PC-9 (cell line): ENCODE measurements around the gene TTC24. TPM values are rescaled to one million over a fixed set of nuclear protein-coding genes. Genes with fewer than 3 reads are reported as not detected.

ENCODE experiments used
- Bru-seq: library from RNA; stranded (reverse); fragments of 400-500 nt; gene quantifications from one replicate; lab custom pipeline; 2021; lab: Mats Ljungman, UMichigan
- BruChase-seq, 2 experiments: library from RNA; stranded (reverse); fragments of 400-500 nt; gene quantifications; one replicate each; lab custom pipeline; 2021; lab: Mats Ljungman, UMichigan
- BruUV-seq: library from RNA; stranded (reverse); fragments of 400-500 nt; replicated peaks from 2 replicates; lab custom pipeline; 2021; lab: Mats Ljungman, UMichigan
- CTCF ChIA-PET: fragments of 300-600 bp; sonication (Branson Sonifier 250); formaldehyde crosslinking; loops from one replicate; lab custom pipeline; 2022; ENCODE audit warnings: antibody characterized with exemption; lab: Charles Lee
- POLR2A ChIA-PET: fragments of 300-600 bp; sonication (Branson Sonifier 250); formaldehyde crosslinking; loops from one replicate; lab custom pipeline; 2022; ENCODE audit warnings: antibody characterized with exemption; ENCODE audit not compliant: unreplicated experiment; lab: Charles Lee
- DNase-seq, 2 experiments: peaks; one replicate each; pipeline versions ENCODE4 v3.0.0 to v3.0.0-alpha.2; 2015 to 2022; ENCODE audit warnings: mixed read lengths in 1 of 2
- H2AFZ ChIP-seq: fragments of 200-600 bp; sonication (generic); 2 replicates; pipeline ENCODE4 v1.8.1; 2017; ENCODE audit warnings: antibody characterized with exemption
- H3F3A ChIP-seq: fragments of 200-600 bp; sonication (generic); 2 replicates; pipeline ENCODE4 v1.8.1; 2017; ENCODE audit warnings: antibody characterized with exemption, mild to moderate bottlenecking, low read depth; ENCODE audit not compliant: insufficient read depth
- H3K27ac ChIP-seq: fragments of 200-600 bp; sonication (generic); 2 replicates; pipeline ENCODE4 v1.6.1; 2016; ENCODE audit warnings: mixed run types
- H3K27me3 ChIP-seq: fragments of 200-600 bp; sonication (generic); 2 replicates; pipeline ENCODE4 v1.6.1; 2016; ENCODE audit warnings: low read depth, mixed run types; ENCODE audit not compliant: insufficient read depth
- H3K36me3 ChIP-seq: fragments of 200-600 bp; sonication (generic); 2 replicates; pipeline ENCODE4 v1.6.1; 2016; ENCODE audit warnings: low read depth, mixed run types
- H3K4me1 ChIP-seq: fragments of 200-600 bp; sonication (generic); replicated peaks from 2 replicates; pipeline ENCODE4 v1.6.1; 2016; ENCODE audit warnings: mixed run types; ENCODE audit not compliant: insufficient read depth
- H3K4me2 ChIP-seq: fragments of 200-600 bp; sonication (generic); 2 replicates; pipeline ENCODE4 v1.6.1; 2017; ENCODE audit warnings: mixed run types
- H3K4me3 ChIP-seq: fragments of 200-600 bp; sonication (generic); 2 replicates; pipeline ENCODE4 v1.6.1; 2016; ENCODE audit warnings: mixed run types
- H3K79me2 ChIP-seq: fragments of 200-600 bp; sonication (generic); 2 replicates; pipeline ENCODE4 v1.6.1; 2017; ENCODE audit warnings: low read depth, mixed run types
- H3K9me2 ChIP-seq: fragments of 200-600 bp; sonication (generic); 2 replicates; pipeline ENCODE4 v1.8.1; 2017; ENCODE audit warnings: mild to moderate bottlenecking; ENCODE audit not compliant: insufficient read depth
- H3K9me3 ChIP-seq: fragments of 200-600 bp; sonication (generic); 2 replicates; pipeline ENCODE4 v1.8.1; 2016; ENCODE audit warnings: low read depth; ENCODE audit not compliant: insufficient read depth
- H4K20me1 ChIP-seq: fragments of 200-600 bp; sonication (generic); 2 replicates; pipeline ENCODE4 v1.8.1; 2017; ENCODE audit not compliant: insufficient read depth
- EZH2 ChIP-seq: fragments of 200-600 bp; sonication (generic); IDR thresholded peaks from 2 replicates; pipeline ENCODE4 v1.8.0; 2017; ENCODE audit warnings: antibody characterized with exemption, low read depth
- intact Hi-C: fragments of 100-400 bp; cut with micrococcal nuclease; formaldehyde crosslinking; loops from one replicate; pipeline ENCODE4 v1.10.0; 2022; ENCODE audit not compliant: unreplicated experiment
- long read RNA-seq: library from polyadenylated mRNA; stranded (forward); transcript quantifications from one replicate; pipeline ENCODE4 v2.0.0, GENCODE V29; 2022
- total RNA-seq: library from RNA; stranded (reverse); gene quantifications from 2 replicates; pipeline ENCODE4 v1.2.3, GENCODE V29; 2021
- TF ChIP-seq, protein P1 (sequence below): fragments of 200-600 bp; sonication (generic); conservative IDR thresholded peaks from 2 replicates; pipeline ENCODE4 v1.6.1; 2017; ENCODE audit warnings: mixed run types, antibody characterized with exemption, mild to moderate bottlenecking, moderate library complexity

Gene TTC24
- total RNA-seq (not detected in 2 replicates), Bru-seq, nascent RNA (not detected), BruChase-seq, experiment 1, labeled RNA remaining after a 2-hour chase (percentile 8 among the genes with signal in this experiment), BruChase-seq, experiment 2, labeled RNA remaining after a 6-hour chase (not detected)
- long read RNA-seq = 0 reads

DNA sequence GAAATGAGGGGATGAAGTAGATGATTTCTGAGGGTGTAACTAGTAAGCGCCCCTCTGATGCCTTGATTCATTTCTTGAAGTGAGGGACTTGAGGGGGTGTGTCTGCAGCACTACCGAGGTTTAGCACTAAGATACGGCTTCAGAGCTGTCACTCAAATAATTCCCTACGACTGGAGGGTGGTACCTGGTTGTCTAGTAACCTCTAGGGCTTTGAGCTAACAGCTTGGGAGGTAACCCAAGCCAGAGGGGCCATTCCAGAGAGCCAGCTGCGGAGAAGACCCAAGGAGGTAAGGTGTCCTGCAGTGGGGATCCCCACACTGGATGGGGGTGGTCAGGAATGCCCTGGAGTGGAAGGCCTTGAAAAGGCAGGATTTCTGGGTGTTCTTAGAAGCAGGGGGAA is at the start of gene TTC24:
Gene TTC24, plus strand, starts transcription at position 252 of the 400 bp plus-strand sequence. CDS start 1,642 bp downstream, outside the sequence.
- CTCF ChIA-PET = interaction anchor here (0.7 kb wide), 1 partner anchor 466 kb away, joined by 3 read pairs; no protein-coding TSS in a partner anchor
- H3K27me3 ChIP-seq = no peaks in the 10 kb centered on the region
- intact Hi-C loops = no loop called here
- no peaks in the 10 kb centered on the region for H3K79me2 ChIP-seq
- no peaks in the 10 kb centered on the region for H4K20me1 ChIP-seq
- no peak within 1 kb of the TSS for H2AFZ ChIP-seq
- H3K4me1 ChIP-seq = no peaks in the 10 kb centered on the region
- H3K27ac ChIP-seq = no peak within 1 kb of the TSS
- H3K9me2 ChIP-seq = no peaks in the 10 kb centered on the region
- H3K36me3 ChIP-seq = no peaks in the 10 kb centered on the region
- no TSS peak for BruUV-seq
- POLR2A ChIA-PET = no interaction called here
- TF ChIP-seq EZH2 = no peak
- TF ChIP-seq, protein P1, sequence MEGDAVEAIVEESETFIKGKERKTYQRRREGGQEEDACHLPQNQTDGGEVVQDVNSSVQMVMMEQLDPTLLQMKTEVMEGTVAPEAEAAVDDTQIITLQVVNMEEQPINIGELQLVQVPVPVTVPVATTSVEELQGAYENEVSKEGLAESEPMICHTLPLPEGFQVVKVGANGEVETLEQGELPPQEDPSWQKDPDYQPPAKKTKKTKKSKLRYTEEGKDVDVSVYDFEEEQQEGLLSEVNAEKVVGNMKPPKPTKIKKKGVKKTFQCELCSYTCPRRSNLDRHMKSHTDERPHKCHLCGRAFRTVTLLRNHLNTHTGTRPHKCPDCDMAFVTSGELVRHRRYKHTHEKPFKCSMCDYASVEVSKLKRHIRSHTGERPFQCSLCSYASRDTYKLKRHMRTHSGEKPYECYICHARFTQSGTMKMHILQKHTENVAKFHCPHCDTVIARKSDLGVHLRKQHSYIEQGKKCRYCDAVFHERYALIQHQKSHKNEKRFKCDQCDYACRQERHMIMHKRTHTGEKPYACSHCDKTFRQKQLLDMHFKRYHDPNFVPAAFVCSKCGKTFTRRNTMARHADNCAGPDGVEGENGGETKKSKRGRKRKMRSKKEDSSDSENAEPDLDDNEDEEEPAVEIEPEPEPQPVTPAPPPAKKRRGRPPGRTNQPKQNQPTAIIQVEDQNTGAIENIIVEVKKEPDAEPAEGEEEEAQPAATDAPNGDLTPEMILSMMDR = no peak
- no peaks in the 10 kb centered on the region for H3K9me3 ChIP-seq
- no peak for DNase-seq
- no peak within 1 kb of the TSS for H3K4me3 ChIP-seq
- H3F3A ChIP-seq = no peaks in the 10 kb centered on the region
- no peak within 1 kb of the TSS for H3K4me2 ChIP-seq

DNA sequence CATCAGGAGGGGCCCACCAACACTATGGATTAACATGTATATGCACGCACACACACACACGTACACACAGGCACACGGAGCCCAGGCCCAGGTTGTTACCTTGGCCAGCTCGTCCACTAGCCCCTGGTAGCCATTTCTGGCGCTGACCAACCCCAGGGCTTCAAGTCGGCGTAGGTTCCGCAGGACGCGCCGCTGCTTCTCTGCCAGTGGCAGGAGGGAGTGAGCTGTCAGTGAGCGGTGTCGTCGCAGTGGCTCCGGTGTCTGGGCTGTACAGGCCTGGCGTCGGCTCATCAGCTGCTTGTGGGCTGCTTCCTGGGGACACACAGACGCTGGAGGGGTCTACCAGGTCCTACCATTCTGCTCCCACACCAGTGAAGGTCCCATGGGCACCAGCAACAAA is 49.5 kb upstream of the TTC24 start:
- H3F3A ChIP-seq = peaks cover 7% of the 10 kb centered on the region; the same call in 1 of the 2 replicates
- H3K79me2 ChIP-seq = no peaks in the 10 kb centered on the region
- POLR2A ChIA-PET = no interaction called here
- H4K20me1 ChIP-seq = no peaks in the 10 kb centered on the region
- H3K27me3 ChIP-seq = no peaks in the 10 kb centered on the region
- intact Hi-C loops = no loop called here
- H3K9me3 ChIP-seq = no peaks in the 10 kb centered on the region
- BruUV-seq = no TSS peak
- no peak overlapping the region for H3K27ac ChIP-seq
- no peak for TF ChIP-seq EZH2
- TF ChIP-seq, protein P1 = no peak
- H2AFZ ChIP-seq = no peak overlapping the region
- no peak for DNase-seq
- H3K4me3 ChIP-seq = no peak overlapping the region
- H3K4me2 ChIP-seq = no peak overlapping the region
- CTCF ChIA-PET = no interaction called here
- peaks cover 18% of the 10 kb centered on the region; the same call in 1 of the 2 replicates for H3K36me3 ChIP-seq
- no peaks in the 10 kb centered on the region for H3K9me2 ChIP-seq
- no peaks in the 10 kb centered on the region for H3K4me1 ChIP-seq

DNA sequence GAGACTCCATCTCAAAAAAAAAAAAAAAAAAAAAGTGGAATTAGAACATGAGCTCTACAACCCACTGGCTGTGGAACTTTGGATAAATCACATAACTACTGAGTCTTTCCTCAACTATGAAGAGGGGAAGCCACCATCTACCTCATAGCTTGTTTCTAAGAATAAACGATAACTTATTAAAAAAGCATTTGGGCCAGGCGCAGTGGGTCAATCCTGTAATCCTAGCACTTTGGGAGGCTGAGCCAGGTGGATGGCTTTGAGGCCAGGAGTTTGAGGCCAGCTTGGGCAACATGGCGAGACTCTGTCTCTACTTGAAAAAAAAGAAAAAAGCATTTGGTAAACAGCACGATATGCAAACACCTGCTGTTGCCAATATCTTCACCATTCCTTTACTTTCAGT is 47.1 kb upstream of the TTC24 start:
- Histone ChIP-seq H4K20me1 (no peaks in the 10 kb centered on the region), H3K4me3 (no peak overlapping the region), H3K36me3 (peaks cover 22% of the 10 kb centered on the region; the same call in 1 of the 2 replicates), H3K27ac (no peak overlapping the region), H3K4me1 (no peaks in the 10 kb centered on the region), H3K4me2 (no peak overlapping the region), H2AFZ (no peak overlapping the region), H3K79me2 (no peaks in the 10 kb centered on the region), H3K9me2 (no peaks in the 10 kb centered on the region), H3K27me3 (no peaks in the 10 kb centered on the region), H3K9me3 (no peaks in the 10 kb centered on the region), H3F3A (no peaks in the 10 kb centered on the region)
- TF ChIP-seq, protein P1 = no peak
- TF ChIP-seq EZH2 = no peak
- POLR2A ChIA-PET = no interaction called here
- CTCF ChIA-PET = no interaction called here
- intact Hi-C loops = no loop called here
- DNase-seq = no peak
- BruUV-seq = no TSS peak
